Stimulated activated CD8-positive, alpha-beta memory T cell treated with anti-CD3 and anti-CD28 coated beads, Interleukin-4, amount 100 ng/mL, for 48 hours (primary cell): ENCODE results near the gene STK4.
A peak's percentile ranks its signal among the peaks of the same experiment; 100 is the strongest.

ENCODE experiments used
- DNase-seq: peaks from one replicate; pipeline ENCODE4 v3.0.0-alpha.2; 2020

Gene STK4

GRCh38 chr20:44955270-44955669, 11.0 kb upstream of the STK4 start:
- DNase-seq, result no peak

- DNase-seq, result no peak
These were observed 9.9 kb upstream of the STK4 start for GRCh38 chr20:44956410-44956809.

DNA sequence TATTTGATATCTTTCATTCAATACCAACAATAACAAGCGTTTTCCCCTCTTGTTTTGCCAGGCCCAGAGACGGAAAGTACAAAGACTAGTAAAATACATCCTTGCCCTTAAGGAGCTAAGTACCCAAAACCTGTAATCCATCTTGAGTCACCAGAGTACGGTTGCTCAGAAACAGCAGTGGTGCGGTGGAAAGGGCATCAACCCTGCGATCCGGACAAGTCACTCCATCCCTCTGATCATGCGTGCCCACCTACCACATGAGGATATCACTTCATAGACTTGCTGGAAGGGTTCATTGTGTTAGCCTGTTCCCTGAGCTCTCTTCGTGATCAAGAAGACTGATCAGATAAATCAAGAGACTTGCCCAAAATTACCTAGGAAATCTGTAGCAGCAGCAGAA, 8.0 kb upstream of the STK4 start:
- no peak for DNase-seq

DNA sequence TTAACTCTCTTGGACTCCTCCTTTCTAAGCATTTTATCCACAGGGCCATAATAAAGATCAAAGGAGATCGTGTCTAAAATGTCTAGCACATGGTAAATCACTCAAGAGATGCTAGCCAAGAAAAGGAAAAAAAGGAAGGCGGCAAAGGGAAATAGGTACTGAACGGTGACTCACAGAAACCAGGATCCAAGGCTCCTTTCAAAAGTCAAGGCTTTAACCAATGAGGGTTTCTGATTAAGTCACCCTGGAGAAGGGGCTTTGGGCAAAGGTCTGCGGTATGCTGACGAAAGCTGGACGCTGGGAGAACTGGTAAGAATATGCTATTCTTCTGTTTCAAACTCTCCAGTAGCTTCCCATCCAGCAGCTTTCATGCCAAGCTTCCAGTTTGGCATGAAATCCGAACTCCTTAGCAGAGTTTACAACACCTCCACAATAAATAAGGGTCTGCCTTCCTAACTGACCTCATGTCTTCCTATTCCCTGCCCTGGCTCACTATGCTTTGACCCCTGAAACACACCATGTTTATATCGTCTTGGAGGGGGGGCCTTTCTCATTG, 7.2 kb upstream of the STK4 start:
- DNase-seq, result peak; percentile 53

DNA sequence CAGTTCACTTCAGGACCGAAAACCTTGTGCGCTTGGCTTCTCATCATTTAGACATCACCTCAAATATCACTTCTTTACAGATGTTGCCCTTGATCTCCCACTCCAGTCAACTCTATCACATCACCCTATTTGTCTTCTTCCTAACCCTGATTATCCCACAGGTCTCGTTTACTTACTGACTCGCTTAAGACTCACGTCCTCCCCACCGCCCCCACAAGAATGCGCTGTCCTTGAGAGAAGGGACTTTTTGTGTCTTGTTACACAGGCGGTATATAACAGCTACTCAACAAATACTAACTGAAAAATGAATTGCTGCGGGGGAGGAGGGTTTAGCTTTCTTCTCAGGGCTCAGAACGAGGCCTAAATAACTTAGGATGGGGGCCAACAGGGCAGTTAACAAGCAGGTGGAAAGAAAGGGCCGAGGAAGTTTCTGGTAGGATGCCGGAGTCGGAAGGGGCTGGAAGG, 6.6 kb upstream of the STK4 start:
- DNase-seq, result peak; percentile 78

DNA sequence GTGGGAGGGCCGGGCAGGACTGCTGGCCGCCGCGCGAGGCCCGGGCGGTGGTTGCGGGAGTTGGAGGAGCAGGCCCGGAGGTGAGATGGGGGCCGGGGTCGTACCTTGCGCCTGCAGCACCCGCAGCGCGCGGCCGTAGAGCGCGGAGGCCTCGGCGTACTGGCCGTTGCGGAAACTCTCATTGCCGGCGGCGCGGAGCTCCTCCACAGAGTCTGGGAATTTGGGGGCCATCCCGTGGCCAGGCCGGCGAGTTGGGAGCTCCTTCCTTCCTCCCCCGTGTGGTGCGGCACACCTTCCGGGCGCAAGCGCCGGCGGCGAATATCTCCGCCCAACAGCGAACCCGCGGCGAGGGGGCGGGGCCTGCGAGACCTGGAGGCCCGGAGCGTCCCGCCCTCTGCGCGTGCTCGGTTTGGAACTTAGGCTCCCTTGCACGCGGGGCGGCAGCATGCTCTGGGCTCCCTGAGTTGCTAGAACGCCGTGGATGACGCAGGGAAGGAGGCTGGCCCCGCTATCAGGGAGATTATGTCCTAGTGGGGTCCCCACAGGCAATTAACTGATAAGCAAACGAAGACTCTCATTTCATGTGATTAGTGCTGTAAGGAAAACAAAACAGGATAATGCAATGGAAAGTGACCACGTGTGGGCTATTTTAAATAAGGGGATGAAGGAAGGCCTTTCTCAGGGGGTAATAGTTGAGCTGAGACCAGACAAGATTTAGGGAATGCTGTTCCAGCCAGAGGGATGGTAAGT, 6.0 kb upstream of the STK4 start, which contains the start of gene TOMM34:
Gene TOMM34 (minus strand): TSS at position 295 of the 750 bp plus-strand sequence. CDS start 64 bp downstream, at position 231.
- peak; percentile 97 for DNase-seq

DNA sequence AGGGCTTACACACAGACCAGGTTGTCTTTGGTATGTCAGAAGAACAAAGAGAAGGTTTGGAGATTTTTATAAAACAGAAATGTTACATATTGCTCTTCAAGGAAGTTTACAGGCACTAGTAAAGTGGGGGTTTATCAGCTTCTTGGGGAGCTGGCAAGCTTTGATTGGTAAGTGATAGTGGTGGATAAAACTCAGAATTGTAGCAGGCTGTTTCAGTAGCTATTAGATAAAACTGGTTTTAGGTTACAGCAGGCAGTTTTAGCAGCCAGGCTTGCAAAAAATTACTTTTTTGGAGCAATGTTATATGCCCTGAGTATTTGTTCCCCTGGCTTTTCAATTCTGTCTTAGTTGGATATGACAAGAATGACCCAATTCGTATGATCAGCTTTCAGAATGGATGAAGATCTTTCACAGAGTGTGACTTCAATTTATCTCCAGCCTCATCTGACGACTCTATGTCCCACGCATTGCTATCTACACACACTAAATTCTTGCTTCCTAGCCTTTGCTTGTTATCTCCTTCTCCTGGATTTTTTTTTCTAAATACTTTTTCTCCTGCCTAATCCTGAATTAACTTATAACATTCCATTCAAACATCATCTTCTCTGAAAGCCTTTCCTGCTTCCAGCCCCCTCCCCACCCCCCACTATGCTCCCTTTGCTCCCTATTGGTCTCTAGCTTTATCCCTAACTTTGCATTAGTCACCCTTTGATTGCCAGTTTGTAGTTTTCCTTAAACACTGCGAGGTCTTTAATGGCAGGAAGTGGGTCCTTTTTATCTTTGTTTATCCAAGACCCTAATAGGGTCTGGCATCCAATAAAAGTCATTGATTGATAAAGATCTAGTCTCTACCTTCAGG, 5.1 kb upstream of the STK4 start:
- no peak for DNase-seq

DNA sequence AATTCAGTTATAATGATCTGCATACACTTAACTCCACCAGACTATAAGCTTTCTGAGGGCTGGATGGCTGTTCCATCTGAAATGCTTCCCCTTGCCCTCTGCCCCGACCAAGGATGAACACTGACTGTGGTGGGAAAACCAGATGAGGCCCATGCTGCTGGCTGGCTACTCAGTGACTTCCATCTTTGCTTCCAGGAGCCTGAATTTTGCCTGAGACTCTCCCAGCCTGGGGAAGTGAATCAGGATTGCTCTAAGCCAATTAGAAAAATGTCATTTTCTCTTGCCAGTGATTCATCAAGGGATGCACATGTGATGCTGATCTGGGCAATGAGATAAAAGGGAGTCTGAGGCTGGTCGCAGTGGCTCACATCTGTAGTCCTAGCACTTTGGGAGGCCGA, 4.4 kb upstream of the STK4 start:
- DNase-seq, result no peak

DNA sequence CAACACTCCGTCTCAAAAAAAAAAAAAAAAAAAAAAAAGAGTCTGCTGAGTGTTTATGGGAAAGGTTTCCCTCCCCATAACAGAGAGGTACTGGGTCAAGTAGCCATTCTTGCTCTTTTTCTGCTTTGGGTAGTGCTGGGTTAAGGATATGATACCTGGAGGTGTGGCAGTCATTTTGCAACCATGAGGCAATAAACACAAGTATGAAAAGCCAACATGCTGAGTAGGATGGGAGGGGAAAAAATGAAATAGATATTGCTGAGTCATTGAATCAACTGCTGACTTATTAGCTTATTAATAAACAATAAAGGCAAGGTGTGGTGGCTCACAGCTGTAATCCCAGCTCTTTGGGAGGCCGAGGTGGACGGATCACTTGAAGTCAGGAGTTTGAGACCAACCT, 3.8 kb upstream of the STK4 start:
- no peak for DNase-seq

- no peak for DNase-seq
These were observed 2.7 kb upstream of the STK4 start for GRCh38 chr20:44963325-44964215.

DNA sequence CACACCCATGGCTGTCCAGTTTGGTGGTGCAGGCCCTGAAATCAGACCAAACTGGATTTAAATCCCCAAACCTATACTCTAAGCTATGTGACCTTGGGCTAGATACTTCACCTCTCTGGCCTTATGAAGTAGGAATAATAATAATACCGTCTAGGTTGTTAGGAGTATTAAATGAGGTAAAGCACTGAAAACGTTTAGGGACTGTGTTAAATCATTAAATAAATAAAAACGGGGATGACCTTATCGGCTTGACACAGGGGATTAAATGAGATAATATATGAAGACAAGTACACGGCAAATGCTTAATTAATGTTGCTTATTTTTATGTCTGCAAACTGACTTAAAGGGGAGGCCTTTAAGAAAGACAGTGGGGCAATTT, 672 bp upstream of the STK4 start:
- no peak for DNase-seq

DNA sequence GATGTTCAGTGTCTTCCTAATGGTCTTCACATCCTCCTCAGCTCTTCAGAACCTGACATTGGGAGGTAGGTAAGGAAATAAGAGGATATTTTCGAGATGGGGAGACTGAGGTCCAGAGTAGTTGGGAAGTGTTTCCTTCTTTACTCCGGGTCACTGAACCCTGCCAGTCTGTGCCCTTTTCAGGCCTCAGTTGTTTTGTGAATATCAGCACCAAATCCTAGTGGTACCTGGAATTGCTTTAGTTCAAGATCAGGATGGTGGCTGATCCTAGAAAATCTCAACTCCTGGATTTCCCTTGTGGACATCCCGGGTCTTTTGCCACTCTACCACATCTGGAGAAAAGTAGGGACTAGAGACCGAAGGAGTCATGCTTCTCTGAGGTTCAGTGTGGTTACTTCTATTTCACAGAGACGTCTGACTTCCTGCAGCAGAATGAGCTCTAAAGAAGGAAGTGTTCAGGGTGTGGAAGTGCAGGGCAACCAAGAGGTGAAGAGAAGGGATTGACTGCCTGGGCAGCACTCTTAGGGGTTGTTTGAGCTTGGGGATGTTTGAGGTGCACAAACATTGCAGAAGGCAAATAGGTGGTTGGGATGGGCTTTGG, 995 bp downstream of the STK4 start:
- DNase-seq, result peak; percentile 45

DNA sequence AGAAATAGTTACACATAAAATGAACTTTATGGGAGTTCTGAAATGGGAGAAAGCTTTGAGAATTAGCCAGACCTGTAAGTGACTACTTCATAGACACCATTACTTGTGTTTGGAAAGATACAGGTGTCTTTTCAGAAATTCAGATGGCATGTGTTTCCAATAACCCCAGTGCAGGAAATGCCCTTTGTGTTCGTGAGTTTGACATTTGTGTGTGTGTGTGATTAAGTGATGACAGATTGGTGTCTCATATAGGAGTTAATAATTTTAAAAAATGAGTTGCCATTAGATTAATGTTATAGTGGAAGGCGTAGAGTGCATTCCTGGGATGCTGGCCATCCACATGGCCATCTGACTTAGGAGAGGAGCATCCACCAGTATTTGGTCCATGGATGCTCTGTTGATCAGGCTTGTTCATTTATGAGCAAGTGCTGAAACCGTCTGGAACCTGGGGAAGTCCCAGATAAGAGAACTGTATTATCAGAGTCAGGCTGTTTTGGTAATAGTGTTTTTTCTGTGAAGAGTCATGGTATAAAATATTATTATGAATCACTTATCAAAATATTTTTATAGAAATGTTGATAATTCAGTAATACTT, 3.1 kb downstream of the STK4 start:
- no peak for DNase-seq

- DNase-seq, result no peak
These were observed 4.0 kb downstream of the STK4 start for GRCh38 chr20:44970243-44970757.

DNA sequence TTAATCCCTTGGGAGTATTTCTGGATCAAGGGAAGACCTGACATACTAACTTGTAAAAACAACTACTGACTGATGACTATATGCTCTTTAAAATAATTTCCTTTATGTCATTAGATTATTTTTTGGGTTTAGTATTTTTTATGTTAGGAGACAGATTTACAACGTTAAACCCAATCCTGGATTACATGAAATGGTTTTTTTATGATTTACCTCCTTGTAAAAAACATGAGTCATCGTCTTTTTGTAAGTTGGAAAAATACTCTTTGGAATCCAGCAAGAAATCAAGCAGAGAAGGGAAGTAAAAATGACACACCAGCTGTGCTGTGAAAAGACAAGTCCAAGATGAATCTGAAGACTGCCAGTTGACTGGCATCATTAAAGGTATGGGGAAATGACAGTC, 6.7 kb downstream of the STK4 start:
- no peak for DNase-seq

- no peak for DNase-seq
These were observed 10.4 kb downstream of the STK4 start for GRCh38 chr20:44976698-44977097.

DNA sequence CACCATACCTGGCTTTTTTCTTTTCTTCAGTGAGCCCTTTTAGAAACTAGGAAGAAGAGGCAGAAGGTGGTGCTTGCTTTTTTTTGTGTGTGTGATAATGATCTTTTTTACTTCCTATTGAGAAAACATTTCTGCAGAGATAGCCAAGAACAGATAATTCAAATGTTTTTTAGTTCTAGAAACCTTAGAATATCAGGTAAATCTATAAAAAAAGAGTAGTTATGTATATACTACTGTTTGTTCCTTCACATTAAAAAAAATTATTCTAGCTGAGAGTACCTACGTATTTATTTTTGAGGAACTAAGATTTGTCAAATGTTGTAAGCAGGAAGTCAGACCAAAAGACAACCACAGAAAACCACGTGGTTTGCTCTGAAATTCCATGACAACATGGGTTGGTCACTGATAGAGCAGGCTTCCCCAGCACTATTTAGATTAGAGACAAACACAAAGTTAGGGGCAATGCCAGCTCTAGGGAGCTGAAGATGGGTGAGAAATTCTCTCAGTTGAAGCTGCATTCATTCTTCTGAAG, 12.8 kb downstream of the STK4 start:
- peak; percentile 70 for DNase-seq

GRCh38 chr20:44981736-44982406, 15.6 kb downstream of the STK4 start:
- DNase-seq, result no peak

DNA sequence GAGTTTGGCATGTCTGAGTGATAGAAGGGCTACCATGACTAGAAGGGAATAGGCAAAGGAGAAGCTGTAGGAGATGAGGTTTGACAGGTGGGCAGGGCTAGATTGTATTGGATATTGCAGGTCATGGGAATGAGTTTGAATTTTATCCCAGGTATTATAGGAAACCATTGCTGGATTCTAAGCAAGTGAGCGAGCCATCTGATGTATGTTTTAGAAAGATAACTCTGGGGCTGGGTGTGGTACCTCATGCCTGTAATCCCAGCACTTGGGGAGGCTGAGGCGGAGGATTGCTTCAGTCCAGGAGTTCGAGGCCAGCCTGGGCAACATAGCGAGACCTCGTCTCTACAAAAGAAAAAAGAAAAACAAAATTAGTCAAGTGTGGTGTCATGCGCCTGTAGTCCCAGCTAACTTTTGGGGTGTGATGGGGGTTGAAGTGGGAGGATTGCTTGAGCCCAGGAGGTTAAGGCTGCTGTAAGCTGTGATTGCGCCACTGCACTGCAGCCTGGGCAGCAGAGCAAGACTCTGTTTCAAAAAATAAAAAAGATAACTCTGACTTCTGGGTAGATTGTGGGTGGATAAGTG, 16.9 kb downstream of the STK4 start:
- no peak for DNase-seq

DNA sequence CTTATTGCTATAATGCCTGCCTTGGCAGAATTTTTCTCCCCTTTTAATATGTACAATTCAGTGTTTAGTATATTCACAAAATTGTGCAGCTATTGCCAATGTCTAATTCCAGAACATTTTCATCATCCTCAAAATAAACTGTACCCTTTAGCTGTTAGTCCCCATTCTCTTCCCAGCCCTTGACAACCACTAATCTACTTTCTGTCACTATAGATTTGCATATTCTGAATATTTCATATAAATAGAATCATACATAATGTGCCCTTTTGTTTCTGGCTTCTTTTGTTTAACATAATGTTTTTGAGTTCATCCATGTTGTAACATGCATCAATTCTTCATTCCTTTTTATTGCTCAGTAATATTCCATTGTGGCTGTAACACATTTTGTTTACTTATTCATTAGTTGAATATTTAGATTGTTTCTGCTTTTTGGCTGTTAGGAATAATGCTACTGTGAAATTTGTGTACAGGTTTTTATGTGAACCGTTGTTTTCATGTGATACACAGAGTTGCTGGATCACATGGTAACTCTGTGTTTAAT, 22.4 kb downstream of the STK4 start:
- no peak for DNase-seq
